ENCODE data around the gene TFAP2A.
A peak's percentile ranks its signal among the peaks of the same experiment; 100 is the strongest.

Gene TFAP2A

DNA sequence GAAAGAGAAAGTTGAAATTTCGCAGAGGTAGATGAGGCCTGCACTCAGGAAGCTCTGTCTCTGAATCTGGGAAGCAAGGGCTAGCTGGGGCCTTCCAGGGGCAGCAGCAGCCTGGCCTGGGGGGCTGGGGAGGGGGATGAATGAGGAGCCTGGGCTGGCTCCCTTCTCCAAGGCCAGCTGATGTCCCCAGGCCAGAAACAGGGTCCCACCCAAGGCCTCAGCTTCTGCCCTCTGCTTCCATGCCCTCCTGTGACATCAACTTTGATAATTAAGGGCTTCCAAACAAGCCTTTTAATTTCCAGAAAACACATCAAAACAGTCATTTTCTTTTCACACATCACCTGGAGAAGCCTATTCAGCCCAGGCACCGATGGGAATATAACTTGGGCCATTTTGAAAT is 15.4 kb downstream of the TFAP2A start:
- Histone ChIP-seq H3K27ac (ENCODE audit: low read depth, low read length, poor library complexity, severe bottlenecking) (no peak overlapping the region), H3F3A (ENCODE audit: insufficient read depth, low read length) (no peaks in the 10 kb centered on the region), H4K20me1 (ENCODE audit: insufficient read depth, low read length) (no peaks in the 10 kb centered on the region), H3K9ac (ENCODE audit: low read length) (no peak overlapping the region), H3K36me3 (ENCODE audit: insufficient read depth, low read length) (no peaks in the 10 kb centered on the region), H3K4me3 (ENCODE audit: low read depth, low read length, poor library complexity, severe bottlenecking) (no peak overlapping the region), H3K9me3 (ENCODE audit: low read length) (no peaks in the 10 kb centered on the region), H3K4me1 (ENCODE audit: insufficient read depth, low read length, severe bottlenecking) (peaks cover 25% of the 10 kb centered on the region), H3K4me2 (ENCODE audit: low read length) (no peak overlapping the region), H3K79me2 (ENCODE audit: insufficient read depth, low read length) (no peaks in the 10 kb centered on the region), H3K9me2 (ENCODE audit: low read depth, low read length) (no peaks in the 10 kb centered on the region), H3K27me3 (ENCODE audit: insufficient read depth, low read length) (no peaks in the 10 kb centered on the region), H2AFZ (ENCODE audit: low read length) (no peak overlapping the region)
- TF ChIP-seq, protein P1, sequence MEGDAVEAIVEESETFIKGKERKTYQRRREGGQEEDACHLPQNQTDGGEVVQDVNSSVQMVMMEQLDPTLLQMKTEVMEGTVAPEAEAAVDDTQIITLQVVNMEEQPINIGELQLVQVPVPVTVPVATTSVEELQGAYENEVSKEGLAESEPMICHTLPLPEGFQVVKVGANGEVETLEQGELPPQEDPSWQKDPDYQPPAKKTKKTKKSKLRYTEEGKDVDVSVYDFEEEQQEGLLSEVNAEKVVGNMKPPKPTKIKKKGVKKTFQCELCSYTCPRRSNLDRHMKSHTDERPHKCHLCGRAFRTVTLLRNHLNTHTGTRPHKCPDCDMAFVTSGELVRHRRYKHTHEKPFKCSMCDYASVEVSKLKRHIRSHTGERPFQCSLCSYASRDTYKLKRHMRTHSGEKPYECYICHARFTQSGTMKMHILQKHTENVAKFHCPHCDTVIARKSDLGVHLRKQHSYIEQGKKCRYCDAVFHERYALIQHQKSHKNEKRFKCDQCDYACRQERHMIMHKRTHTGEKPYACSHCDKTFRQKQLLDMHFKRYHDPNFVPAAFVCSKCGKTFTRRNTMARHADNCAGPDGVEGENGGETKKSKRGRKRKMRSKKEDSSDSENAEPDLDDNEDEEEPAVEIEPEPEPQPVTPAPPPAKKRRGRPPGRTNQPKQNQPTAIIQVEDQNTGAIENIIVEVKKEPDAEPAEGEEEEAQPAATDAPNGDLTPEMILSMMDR (IDR thresholded peaks at IDR 0.05; ENCODE audit: low read length) = no peak
- no peak for TF ChIP-seq EZH2 (IDR thresholded peaks at IDR 0.05; ENCODE audit: borderline replicate concordance, low read length)

DNA sequence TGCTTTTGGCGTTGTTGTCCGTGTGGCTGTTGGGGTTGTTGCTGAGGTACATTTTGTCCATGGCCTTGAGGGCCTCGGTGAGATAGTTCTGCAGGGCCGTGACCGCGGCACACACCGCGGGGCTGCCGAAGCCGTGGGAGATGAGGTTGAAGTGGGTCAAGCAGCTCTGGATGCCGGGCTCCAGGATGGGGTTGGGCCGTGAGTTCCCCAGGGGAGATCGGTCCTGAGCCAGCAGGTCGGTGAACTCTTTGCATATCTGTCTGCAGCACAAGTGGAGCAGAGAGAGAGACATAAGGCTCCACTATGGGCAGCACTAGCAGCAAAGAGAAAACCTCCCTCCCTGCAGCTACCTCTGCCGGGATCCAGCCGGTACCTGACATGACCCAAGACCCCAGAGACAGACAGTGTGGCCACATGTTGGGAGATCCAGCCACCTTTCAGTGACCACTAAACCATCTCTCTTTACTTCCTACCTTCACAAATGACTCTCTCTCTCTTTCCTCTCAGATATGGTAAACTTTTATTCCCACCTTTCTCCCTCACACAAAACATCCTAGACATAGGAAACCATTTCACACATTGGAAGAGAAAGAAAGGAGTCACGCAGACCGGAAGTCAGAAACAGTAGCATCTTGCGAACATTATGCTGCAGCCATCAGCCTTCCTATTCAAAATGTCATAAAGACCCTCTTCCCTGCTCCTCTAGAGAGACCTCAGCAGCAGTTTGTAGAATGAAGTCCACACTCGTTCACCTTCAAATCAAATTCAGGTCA is 16.2 kb downstream of the TFAP2A start:
- peak overlapping the region; percentile 56; the same call in 1 of the 2 replicates for H3K9ac ChIP-seq (ENCODE audit: low read length)
- no peak overlapping the region for H3K27ac ChIP-seq (ENCODE audit: low read depth, low read length, poor library complexity, severe bottlenecking)
- H4K20me1 ChIP-seq (ENCODE audit: insufficient read depth, low read length) = no peaks in the 10 kb centered on the region
- no peak overlapping the region for H2AFZ ChIP-seq (ENCODE audit: low read length)
- H3K4me1 ChIP-seq (ENCODE audit: insufficient read depth, low read length, severe bottlenecking) = peaks cover 22% of the 10 kb centered on the region
- TF ChIP-seq EZH2 (IDR thresholded peaks at IDR 0.05; ENCODE audit: borderline replicate concordance, low read length) = no peak
- TF ChIP-seq, protein P1 (IDR thresholded peaks at IDR 0.05; ENCODE audit: low read length) = no peak
- H3K9me2 ChIP-seq (ENCODE audit: low read depth, low read length) = no peaks in the 10 kb centered on the region
- H3K79me2 ChIP-seq (ENCODE audit: insufficient read depth, low read length) = no peaks in the 10 kb centered on the region
- no peaks in the 10 kb centered on the region for H3K36me3 ChIP-seq (ENCODE audit: insufficient read depth, low read length)
- H3K27me3 ChIP-seq (ENCODE audit: insufficient read depth, low read length) = no peaks in the 10 kb centered on the region
- no peaks in the 10 kb centered on the region for H3K9me3 ChIP-seq (ENCODE audit: low read length)
- H3F3A ChIP-seq (ENCODE audit: insufficient read depth, low read length) = no peaks in the 10 kb centered on the region
- peak overlapping the region; percentile 49 for H3K4me3 ChIP-seq (ENCODE audit: low read depth, low read length, poor library complexity, severe bottlenecking)
- H3K4me2 ChIP-seq (ENCODE audit: low read length) = peak overlapping the region; percentile 74

DNA sequence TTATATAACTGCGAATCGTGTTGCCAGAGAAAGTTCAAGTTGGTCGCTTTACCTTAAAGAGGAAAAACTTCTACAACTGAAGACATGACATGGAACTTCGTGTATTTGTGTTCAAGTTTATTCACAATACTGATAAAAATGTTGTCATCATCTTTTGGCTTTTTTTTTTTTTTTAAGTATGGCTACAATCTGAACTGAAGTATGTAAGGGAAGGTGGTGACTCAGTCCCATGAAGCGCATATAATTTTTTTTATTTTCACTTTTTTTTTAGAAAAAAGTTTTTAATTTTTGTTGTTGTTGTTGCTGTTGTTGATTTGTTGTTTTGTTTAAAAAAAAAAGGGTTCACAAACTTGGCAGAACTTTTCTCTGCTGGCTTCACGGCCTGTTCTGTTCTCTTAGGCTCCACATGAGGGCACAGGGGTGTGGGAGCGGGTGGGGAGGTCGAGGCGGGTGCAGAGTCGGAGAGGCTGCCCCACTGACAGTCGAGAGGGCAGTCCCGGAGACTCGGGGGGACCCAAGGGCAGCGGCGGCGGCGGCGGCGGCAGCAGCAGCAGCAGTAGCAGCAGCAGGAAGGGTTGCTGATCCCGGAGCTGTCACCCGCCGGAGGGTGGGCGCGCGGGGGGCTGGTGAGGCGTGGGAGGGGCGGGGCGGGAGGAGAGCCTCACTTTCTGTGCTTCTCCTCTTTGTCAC is 17.0 kb downstream of the TFAP2A start:
- Histone ChIP-seq H3K79me2 (ENCODE audit: insufficient read depth, low read length) (no peaks in the 10 kb centered on the region), H3K9me2 (ENCODE audit: low read depth, low read length) (no peaks in the 10 kb centered on the region), H3K4me2 (ENCODE audit: low read length) (peak overlapping the region; percentile 74), H3K4me1 (ENCODE audit: insufficient read depth, low read length, severe bottlenecking) (peaks cover 15% of the 10 kb centered on the region), H3K27ac (ENCODE audit: low read depth, low read length, poor library complexity, severe bottlenecking) (no peak overlapping the region), H2AFZ (ENCODE audit: low read length) (no peak overlapping the region), H3F3A (ENCODE audit: insufficient read depth, low read length) (no peaks in the 10 kb centered on the region), H3K4me3 (ENCODE audit: low read depth, low read length, poor library complexity, severe bottlenecking) (peak overlapping the region; percentile 49), H3K36me3 (ENCODE audit: insufficient read depth, low read length) (no peaks in the 10 kb centered on the region), H4K20me1 (ENCODE audit: insufficient read depth, low read length) (no peaks in the 10 kb centered on the region), H3K27me3 (ENCODE audit: insufficient read depth, low read length) (no peaks in the 10 kb centered on the region), H3K9ac (ENCODE audit: low read length) (peak overlapping the region; percentile 56; the same call in 1 of the 2 replicates), H3K9me3 (ENCODE audit: low read length) (no peaks in the 10 kb centered on the region)
- no peak for TF ChIP-seq EZH2 (IDR thresholded peaks at IDR 0.05; ENCODE audit: borderline replicate concordance, low read length)
- TF ChIP-seq, protein P1 (IDR thresholded peaks at IDR 0.05; ENCODE audit: low read length) = no peak
